HL-60 (cell line): ENCODE data around the gene ABCC4.

Experiments used
- DNase-seq, 2 experiments: peaks; one replicate each; pipeline ENCODE4 v3.0.0-alpha.2; 2010 to 2020; ENCODE audit warnings: low read depth in 1 of 2, low spot score in 1 of 2
- H3K27ac ChIP-seq: fragments of 250-450 bp; sonication (Bioruptor Pico); replicated peaks from 2 replicates; pipeline ENCODE4 v1.5.1; 2020; ENCODE audit warnings: mild to moderate bottlenecking, moderate library complexity
- H3K27me3 ChIP-seq: fragments of 250-450 bp; sonication (Bioruptor Pico); 2 replicates; pipeline ENCODE4 v1.5.1; 2021; ENCODE audit warnings: mild to moderate bottlenecking, moderate library complexity; ENCODE audit not compliant: insufficient read depth, poor library complexity, severe bottlenecking
- H3K4me3 ChIP-seq: replicated peaks from 2 replicates; pipeline ENCODE4 v1.5.1; 2011; ENCODE audit warnings: mild to moderate bottlenecking, control low read depth, low read length; ENCODE audit not compliant: insufficient read depth
- CTCF ChIP-seq: IDR thresholded peaks from one replicate; pipeline ENCODE4 v1.5.1; 2011; ENCODE audit warnings: low read length, control low read depth, inconsistent platforms; ENCODE audit not compliant: insufficient read depth
- GABPA ChIP-seq: IDR thresholded peaks from 2 replicates; pipeline ENCODE4 v1.6.1; 2012; ENCODE audit warnings: low read depth
- POLR2AphosphoS5 ChIP-seq: IDR thresholded peaks from 2 replicates; pipeline ENCODE4 v1.6.1; 2012; ENCODE audit warnings: low read depth
- REST ChIP-seq: IDR thresholded peaks from 2 replicates; pipeline ENCODE4 v1.6.1; 2012; ENCODE audit warnings: low read depth; ENCODE audit not compliant: insufficient replicate concordance
- SPI1 ChIP-seq: IDR thresholded peaks from 2 replicates; pipeline ENCODE4 v1.6.1; 2012; ENCODE audit warnings: low read depth, mild to moderate bottlenecking, borderline replicate concordance

Gene ABCC4

GRCh38 chr13:95032121-95032520 lies 269.1 kb downstream of the ABCC4 start:
- DNase-seq = no peak
- Histone ChIP-seq H3K27me3 (no peaks in the 10 kb centered on the region), H3K27ac (no peak overlapping the region), H3K4me3 (no peak overlapping the region)
- TF ChIP-seq CTCF (no peak), REST (no peak), POLR2AphosphoS5 (no peak), GABPA (no peak), SPI1 (no peak)

GRCh38 chr13:95030821-95031343 lies 270.4 kb downstream of the ABCC4 start:
- H3K4me3 ChIP-seq = no peak overlapping the region
- DNase-seq = no peak
- TF ChIP-seq SPI1 = no peak
- TF ChIP-seq POLR2AphosphoS5 = no peak
- no peak for TF ChIP-seq REST
- no peak for TF ChIP-seq GABPA
- no peak for TF ChIP-seq CTCF
- H3K27me3 ChIP-seq = no peaks in the 10 kb centered on the region
- H3K27ac ChIP-seq = no peak overlapping the region

GRCh38 chr13:95027638-95028037 lies 273.6 kb downstream of the ABCC4 start:
- no peaks in the 10 kb centered on the region for H3K27me3 ChIP-seq
- DNase-seq = no peak
- H3K4me3 ChIP-seq = no peak overlapping the region
- TF ChIP-seq REST (no peak), GABPA (no peak), POLR2AphosphoS5 (no peak), SPI1 (no peak), CTCF (no peak)
- H3K27ac ChIP-seq = no peak overlapping the region
